NT2/D1 (cell line): ENCODE measurements around the gene RHOU.

Experiments used
- SUZ12 ChIP-seq: IDR thresholded peaks from 2 replicates; pipeline ENCODE4 v1.6.1; 2011; ENCODE audit not compliant: insufficient read length, insufficient read depth; ENCODE audit errors: extremely low read depth
- YY1 ChIP-seq: IDR thresholded peaks from 2 replicates; pipeline ENCODE4 v1.6.1; 2011; ENCODE audit not compliant: insufficient read length, insufficient read depth
- ZNF274 ChIP-seq: IDR thresholded peaks from 2 replicates; pipeline ENCODE4 v1.6.1; 2011; ENCODE audit warnings: mild to moderate bottlenecking, low read depth, low read length

- no peak for TF ChIP-seq YY1
- TF ChIP-seq ZNF274, result no peak
- TF ChIP-seq SUZ12, result no peak
Observed at GRCh38 chr1:228748029-228748428, 12.8 kb downstream of the RHOU start.
